Stimulated activated CD8-positive, alpha-beta memory T cell treated with anti-CD3 and anti-CD28 coated beads, Interleukin-15, amount 100 ng/mL, for 1 hour (primary cell): Measurements from ENCODE around the gene SLC16A5.
A peak's percentile ranks its signal among the peaks of the same experiment; 100 is the strongest.

Experiments used
- DNase-seq: peaks from one replicate; pipeline ENCODE4 v3.0.0-alpha.2; 2020; ENCODE audit warnings: low read depth

SLC16A5 gene

GRCh38 chr17:75086496-75087181 is 1.1 kb upstream of the SLC16A5 start:
- no peak for DNase-seq

DNA sequence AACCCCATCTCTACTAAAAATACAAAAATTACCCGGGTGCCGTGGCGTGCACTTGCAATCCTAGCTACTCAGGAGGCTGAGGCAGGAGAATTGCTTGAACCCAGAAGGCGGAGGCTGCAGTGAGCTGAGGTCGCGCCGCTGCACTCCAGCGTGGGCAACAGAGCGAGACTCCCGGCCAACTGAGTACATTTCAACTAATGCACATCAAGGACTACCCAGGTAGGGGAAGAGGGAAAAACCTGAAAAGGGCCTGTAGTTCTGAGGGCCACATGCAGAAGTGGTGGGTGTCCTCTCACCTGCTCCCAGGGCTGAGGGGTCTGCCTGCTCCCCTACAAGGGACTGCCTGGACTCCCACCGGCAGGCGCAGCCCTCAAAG is 584 bp upstream of the SLC16A5 start:
- DNase-seq: no peak

- no peak for DNase-seq
Measured at GRCh38 chr17:75088465-75089417, 987 bp downstream of the SLC16A5 start.

GRCh38 chr17:75090871-75091854 is 3.4 kb downstream of the SLC16A5 start:
- DNase-seq: no peak

DNA sequence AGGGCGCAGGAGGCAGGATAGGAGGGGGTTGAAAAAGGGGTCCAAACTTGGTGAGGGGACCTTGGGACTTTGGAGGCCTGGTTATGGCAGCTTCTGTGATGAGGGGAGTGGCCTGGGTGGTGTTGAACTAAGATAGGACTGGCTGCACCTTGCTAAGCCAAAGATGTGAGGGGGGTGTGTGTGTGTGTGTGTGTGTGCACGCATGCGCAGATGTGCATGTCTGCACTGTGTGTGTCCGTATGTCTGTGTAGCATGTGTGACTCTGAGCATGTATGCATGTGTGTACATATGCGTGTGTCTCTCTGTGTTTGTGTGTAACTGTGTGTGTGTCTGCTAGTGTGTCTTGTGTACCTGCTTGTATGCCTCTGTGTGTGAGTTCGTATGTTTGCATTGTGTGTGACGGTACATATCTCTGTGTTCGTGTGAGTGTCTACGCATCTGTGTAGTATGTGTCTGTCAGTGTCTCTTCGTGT is 4.1 kb downstream of the SLC16A5 start:
- DNase-seq: no peak

GRCh38 chr17:75093548-75094158 is 5.9 kb downstream of the SLC16A5 start:
- DNase-seq: no peak

GRCh38 chr17:75094871-75095399 is 7.2 kb downstream of the SLC16A5 start:
- DNase-seq: no peak

DNA sequence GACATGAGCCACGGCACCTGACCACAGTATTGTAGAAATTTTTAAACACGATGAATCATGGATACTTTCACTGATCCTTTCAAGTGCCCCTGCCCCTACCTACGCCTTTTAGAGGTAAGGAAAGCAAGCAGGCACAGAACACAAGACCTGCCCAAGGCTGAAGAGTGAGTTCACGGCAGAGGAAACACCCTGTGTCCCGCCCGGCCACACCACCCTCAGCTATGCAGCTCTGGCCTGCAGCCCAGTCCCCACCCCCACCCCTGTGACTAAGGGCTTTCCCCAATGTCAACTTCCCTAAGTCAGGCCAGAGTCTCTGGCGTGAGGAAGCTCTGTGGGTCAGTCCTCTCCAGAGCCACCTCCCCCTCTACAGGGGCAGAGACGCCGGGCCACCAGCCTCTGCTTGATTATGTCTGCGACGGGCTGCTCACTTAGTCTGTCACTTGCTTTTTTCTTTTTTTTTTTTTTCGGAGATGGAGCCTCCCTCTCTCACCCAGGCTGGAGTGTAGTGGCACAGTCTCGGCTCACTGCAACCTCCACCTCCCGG is 8.4 kb downstream of the SLC16A5 start:
- DNase-seq: no peak

DNA sequence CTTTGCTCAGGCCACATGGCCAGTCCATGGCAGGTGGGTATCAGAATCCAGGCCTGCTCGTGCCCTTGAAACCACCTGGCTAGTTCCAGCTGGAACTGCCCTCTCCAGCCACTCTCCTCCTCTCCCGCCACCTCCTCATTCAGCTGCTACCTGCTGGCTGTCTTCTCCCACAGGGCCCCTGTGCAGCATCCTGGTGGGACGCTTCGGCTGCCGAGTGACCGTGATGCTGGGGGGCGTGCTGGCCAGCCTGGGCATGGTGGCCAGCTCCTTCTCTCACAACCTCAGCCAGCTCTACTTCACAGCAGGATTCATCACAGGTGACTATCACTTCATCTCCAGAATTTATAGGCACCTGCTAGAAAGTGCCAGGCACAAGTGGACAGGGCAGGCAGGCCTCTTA is 10.1 kb downstream of the SLC16A5 start:
- DNase-seq: no peak

- no peak for DNase-seq
Measured at GRCh38 chr17:75098861-75099260, 11.1 kb downstream of the SLC16A5 start.

- no peak for DNase-seq
Measured at GRCh38 chr17:75099881-75100595, 12.3 kb downstream of the SLC16A5 start.

DNA sequence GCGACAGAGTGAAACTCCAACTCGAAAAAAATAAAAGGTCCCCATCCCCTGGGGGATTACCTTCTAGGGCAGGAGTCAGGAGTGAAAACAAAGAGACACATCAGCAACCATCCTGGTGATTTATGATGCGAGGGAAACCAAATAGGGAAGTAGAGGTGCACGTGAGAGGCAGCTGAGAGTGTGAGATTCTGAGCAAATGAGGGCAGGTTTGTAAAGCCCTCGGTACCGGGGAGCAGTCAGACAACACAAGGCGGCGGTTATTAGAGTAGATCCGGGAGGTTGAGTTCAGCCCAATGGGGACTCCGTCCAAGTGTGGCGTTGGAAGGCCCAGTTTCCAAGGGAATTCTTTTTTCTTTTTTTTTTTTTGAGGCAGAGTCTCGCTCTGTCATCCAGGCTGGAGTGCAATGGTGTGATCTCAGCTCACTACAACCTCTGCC is 14.6 kb downstream of the SLC16A5 start:
- DNase-seq: no peak

GRCh38 chr17:75103601-75104554 is 16.1 kb downstream of the SLC16A5 start:
- no peak for DNase-seq

DNA sequence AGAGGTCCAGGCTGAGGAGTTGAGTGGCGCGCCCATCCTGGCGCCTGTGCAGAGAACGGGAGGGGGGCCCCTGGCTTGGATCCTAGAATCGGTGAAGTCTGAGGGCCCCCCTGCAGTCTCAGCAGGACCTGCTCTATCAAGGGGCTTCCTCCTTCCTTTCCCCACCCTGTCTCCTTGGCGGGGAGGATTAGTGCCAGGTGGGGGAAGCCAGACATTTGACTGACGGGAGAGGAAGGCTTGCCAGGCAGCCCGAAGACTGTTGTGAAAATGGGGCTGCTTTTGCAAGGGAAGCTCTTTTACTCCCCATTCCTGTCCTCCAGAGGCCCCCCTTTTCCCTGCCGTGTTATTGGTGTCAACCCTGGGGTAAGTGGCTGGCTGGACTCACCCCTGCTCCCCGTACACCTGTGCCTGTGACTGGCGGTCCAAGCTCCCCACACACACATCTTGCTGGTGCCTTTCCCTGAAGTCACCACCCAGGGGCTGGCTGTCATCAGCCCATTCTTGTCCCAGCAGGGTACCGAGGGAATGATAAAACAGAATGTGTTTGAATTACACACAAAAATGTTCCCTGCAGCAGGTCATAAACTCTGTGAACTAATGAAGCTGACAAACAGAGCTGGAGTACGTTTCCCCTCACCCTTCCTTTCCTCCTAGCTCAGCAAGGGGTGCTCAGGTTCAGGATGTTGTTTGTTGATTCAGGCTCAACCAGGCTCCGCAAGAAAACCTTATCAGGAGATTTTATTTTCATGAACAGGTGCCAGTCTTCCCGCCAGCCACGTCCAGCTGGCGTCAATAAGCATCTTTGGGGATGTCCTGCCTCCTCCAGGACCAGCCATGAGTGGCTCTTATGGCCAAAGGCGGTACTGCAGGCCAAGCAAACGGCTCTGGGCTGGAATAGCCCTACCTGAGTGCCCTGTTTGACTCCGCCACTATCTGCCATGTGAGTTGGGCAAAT is 17.6 kb downstream of the SLC16A5 start:
- DNase-seq: no peak

GRCh38 chr17:75108193-75108592 is 20.4 kb downstream of the SLC16A5 start:
- no peak for DNase-seq

- DNase-seq: no peak
Measured at GRCh38 chr17:75109046-75109406, 21.3 kb downstream of the SLC16A5 start.

DNA sequence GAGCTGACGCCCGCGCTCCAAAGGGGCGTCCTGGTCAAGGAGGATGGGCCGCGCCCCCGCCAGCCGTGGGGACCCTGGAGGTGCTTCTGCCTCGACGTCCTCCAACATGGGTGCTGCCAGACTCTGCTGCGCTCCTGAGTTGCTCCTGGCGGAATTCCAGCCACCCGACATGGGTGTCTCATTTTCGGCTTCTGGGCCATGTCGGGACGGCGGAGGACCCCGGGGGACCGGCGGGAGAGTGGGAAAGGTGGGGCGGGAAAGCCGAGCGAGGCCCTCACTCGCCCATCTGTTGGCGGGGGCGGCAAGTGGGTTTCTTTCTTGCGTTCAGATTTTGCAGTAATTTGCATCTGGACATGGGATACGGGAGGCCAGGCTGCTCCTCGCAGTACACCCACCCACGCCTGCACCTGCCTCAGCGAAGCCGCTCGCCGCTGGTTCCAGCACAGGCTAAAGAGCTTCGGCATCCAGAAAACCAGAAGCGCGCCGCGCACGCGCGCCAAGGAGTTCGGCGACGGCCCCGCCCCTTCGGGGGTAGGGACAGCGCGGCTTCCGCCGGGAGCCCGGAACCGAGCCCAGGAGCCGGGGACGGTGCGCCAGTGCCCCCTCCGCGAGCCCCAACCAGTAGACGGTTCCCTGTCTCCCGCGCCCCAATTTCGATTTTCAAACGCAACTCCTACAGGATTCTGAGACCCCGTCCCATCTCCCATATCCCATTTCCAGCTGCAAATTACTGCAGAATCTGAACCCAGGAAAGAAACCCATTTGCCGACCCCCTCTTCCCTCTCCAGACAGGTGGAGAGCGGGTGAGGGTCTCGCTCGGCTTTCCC is 21.9 kb downstream of the SLC16A5 start, which contains the start of gene ARMC7:
Gene ARMC7, plus strand, starts transcription at position 563 of the 827 bp plus-strand sequence. CDS start 320 bp downstream, outside the sequence.
- DNase-seq: peak; percentile 84
